Transverse colon (tissue), 4 donors: ENCODE measurements around the gene TNFSF13. TPM values are rescaled to one million over a fixed set of nuclear protein-coding genes. Genes with fewer than 3 reads are reported as not detected.

ENCODE experiments used
- DNase-seq: peaks from one replicate; pipeline ENCODE4 v3.0.0-alpha.2; 2019
- H3K27ac ChIP-seq, 4 donors: fragments of 200-600 bp; sonication (generic); 2 replicates each; pipeline ENCODE4 v1.5.1; 2016 to 2018; ENCODE audit warnings: inconsistent platforms in 4 of 4
- H3K27me3 ChIP-seq: fragments of 200-600 bp; sonication (generic); 2 replicates; pipeline ENCODE4 v1.5.1; 2017; ENCODE audit warnings: inconsistent platforms
- H3K36me3 ChIP-seq, 4 donors: fragments of 200-600 bp; sonication (generic); 2 replicates each; pipeline ENCODE4 v1.5.1; 2017 to 2019; ENCODE audit warnings: inconsistent platforms in 4 of 4
- H3K4me1 ChIP-seq, 4 donors: fragments of 200-600 bp; sonication (generic); 2 replicates each; pipeline ENCODE4 v1.5.1; 2017 to 2020; ENCODE audit warnings: inconsistent platforms in 4 of 4
- H3K4me3 ChIP-seq, 4 donors: fragments of 200-600 bp; sonication (generic); 1 replicate in 1 of 4; 2 replicates in 3 of 4; pipeline versions ENCODE4 v1.5.1 to v1.6.1; 2017 to 2019; ENCODE audit warnings: inconsistent platforms in 4 of 4
- H3K9me3 ChIP-seq, 2 donors: fragments of 200-600 bp; sonication (generic); 2 replicates each; pipeline ENCODE4 v1.5.1; 2017 to 2019; ENCODE audit warnings: inconsistent platforms in 2 of 2
- EP300 ChIP-seq: sonication (generic); formaldehyde crosslinking; IDR thresholded peaks from one replicate; pipeline ENCODE4 v1.6.1; 2017; ENCODE audit warnings: antibody characterized with exemption, low read depth
- POLR2A ChIP-seq: fragments of 450-650 bp; IDR thresholded peaks from one replicate; pipeline ENCODE4 v1.6.1; 2016; ENCODE audit warnings: antibody characterized with exemption, mild to moderate bottlenecking, moderate library complexity
- POLR2AphosphoS5 ChIP-seq, 3 donors: sonication (generic); formaldehyde crosslinking; IDR thresholded peaks; one replicate each; pipeline ENCODE4 v1.6.1; 2016; ENCODE audit warnings: antibody characterized with exemption in 3 of 3
- WGBS, 2 donors: methylation state at CpG; one replicate each; pipeline ENCODE4 v1.1.5; 2018; ENCODE audit warnings: low coverage in 1 of 2; 5-methylcytosine and 5-hydroxymethylcytosine counted together
- in situ Hi-C, 4 donors: fragments of 200-750 bp; cut with MboI; loops; one replicate each; pipeline versions ENCODE4 v1.15.0 to v1.15.1; 2017; ENCODE audit warnings: low sequenced_read_pairs in 3 of 4, low pct_ligation_motif_present in 1 of 4, low pct_unique_long_range_greater_than_20kb in 1 of 4
- intact Hi-C: fragments of 100-400 bp; cut with DNase I; formaldehyde crosslinking; loops from one replicate; pipeline ENCODE4 v1.15.1; 2023; ENCODE audit warnings: low total_unique reads
- total RNA-seq, 4 donors: library from RNA; depleted of rRNA; stranded (reverse); fragments of >200 nt; gene quantifications; one replicate each; pipeline ENCODE4 v1.1.0, GENCODE V29; 2016
- TF ChIP-seq, protein P1 (sequence below), 5 experiments: fragments of 200-600 bp in 3 of 5; fragments of 450-650 bp in 2 of 5; sonication (generic) in 3 of 5; IDR thresholded peaks; 1 replicate in 2 of 5; 2 replicates in 3 of 5; pipeline ENCODE4 v1.5.1; 2016 to 2017; ENCODE audit warnings: antibody characterized with exemption in 5 of 5, inconsistent platforms in 3 of 5, mild to moderate bottlenecking in 2 of 5, moderate library complexity in 1 of 5

TNFSF13 gene
- total RNA-seq, 4 donors from 2014 or later, result 19.7 to 94.3 (median 59.8) TPM

GRCh38 chr17:7557775-7558543, 591 bp upstream of the TNFSF13 start:
- 13 to 16% methylated on average over 9 to 21 of the region's 21 CpGs for whole genome bisulfite sequencing, 2 donors
- DNase-seq, result peak; percentile 94
- Histone ChIP-seq H3K4me3 (peak overlapping the region; percentile 15 to 98 (median 35)), H3K36me3 (no peaks in the 10 kb centered on the region), H3K27ac (peak overlapping the region; percentile 93 to 98 (median 98)), H3K9me3 (no peaks in the 10 kb centered on the region), H3K4me1 (peaks cover 37 to 59% (median 54%) of the 10 kb centered on the region in 4 donors), H3K27me3 (no peaks in the 10 kb centered on the region)
- TF ChIP-seq, protein P1, sequence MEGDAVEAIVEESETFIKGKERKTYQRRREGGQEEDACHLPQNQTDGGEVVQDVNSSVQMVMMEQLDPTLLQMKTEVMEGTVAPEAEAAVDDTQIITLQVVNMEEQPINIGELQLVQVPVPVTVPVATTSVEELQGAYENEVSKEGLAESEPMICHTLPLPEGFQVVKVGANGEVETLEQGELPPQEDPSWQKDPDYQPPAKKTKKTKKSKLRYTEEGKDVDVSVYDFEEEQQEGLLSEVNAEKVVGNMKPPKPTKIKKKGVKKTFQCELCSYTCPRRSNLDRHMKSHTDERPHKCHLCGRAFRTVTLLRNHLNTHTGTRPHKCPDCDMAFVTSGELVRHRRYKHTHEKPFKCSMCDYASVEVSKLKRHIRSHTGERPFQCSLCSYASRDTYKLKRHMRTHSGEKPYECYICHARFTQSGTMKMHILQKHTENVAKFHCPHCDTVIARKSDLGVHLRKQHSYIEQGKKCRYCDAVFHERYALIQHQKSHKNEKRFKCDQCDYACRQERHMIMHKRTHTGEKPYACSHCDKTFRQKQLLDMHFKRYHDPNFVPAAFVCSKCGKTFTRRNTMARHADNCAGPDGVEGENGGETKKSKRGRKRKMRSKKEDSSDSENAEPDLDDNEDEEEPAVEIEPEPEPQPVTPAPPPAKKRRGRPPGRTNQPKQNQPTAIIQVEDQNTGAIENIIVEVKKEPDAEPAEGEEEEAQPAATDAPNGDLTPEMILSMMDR (IDR thresholded peaks at IDR 0.05), result no peak
- TF ChIP-seq EP300, result peak; percentile 14
- peak; percentile 94 for TF ChIP-seq POLR2A
- peak; percentile 72 to 90 (median 90) for TF ChIP-seq POLR2AphosphoS5 (IDR thresholded peaks at IDR 0.05)
- intact Hi-C loops, result loop anchor here (5.0 to 10.0 kb wide), 2 partner anchors 41 to 203 kb away; partner anchors contain the start of genes KCTD11 and TMEM95
- in situ Hi-C loops, result no loop called here

DNA sequence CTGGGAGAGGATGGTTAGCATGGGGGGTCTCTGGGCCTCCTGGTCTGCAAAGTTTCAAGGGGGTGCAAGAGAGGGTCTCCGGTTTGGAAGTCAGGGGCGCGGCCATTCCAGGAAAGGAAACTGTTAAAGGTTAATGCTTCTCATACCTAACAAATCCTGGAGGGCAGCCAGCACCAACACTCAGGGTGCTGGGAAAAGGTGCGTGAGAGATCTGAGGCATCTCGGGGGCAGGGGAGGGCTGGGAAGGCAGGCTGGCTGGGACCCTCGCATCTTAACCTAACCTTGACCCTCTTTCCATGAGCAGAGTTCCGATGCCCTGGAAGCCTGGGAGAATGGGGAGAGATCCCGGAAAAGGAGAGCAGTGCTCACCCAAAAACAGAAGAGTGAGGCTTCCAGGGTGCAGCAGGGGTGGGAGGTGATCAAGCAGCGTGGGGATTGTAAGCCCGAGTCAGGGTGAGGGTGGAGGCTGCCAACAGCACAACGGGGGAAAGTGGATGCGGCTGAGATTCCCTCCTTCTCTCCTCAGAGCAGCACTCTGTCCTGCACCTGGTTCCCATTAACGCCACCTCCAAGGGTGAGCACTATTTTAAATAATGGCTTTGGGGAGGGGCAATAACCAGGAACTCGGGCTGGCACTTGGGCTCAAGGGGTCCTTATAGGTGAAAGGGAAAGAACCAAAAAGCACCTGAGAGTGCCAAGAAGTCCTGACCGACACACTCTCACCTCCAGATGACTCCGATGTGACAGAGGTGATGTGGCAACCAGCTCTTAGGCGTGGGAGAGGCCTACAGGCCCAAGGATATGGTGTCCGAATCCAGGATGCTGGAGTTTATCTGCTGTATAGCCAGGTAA, 996 bp downstream of the TNFSF13 start:
- Histone ChIP-seq H3K9me3 (no peaks in the 10 kb centered on the region), H3K4me3 (peak overlapping the region; percentile 15 to 98 (median 35)), H3K27ac (peak overlapping the region; percentile 93 to 98 (median 98)), H3K27me3 (no peaks in the 10 kb centered on the region), H3K36me3 (peaks cover 0 to 12% (median 0%) of the 10 kb centered on the region in 4 donors), H3K4me1 (peaks cover 46 to 67% (median 63%) of the 10 kb centered on the region in 4 donors)
- in situ Hi-C loops (no loop called here), intact Hi-C loops (loop anchor here (5.0 to 10.0 kb wide), 2 partner anchors 42 to 205 kb away; partner anchors contain the start of genes KCTD11 and TMEM95)
- peak; percentile 74 for DNase-seq
- no peak for TF ChIP-seq EP300
- TF ChIP-seq, protein P1 (IDR thresholded peaks at IDR 0.05), result no peak
- TF ChIP-seq POLR2A, result no peak
- no peak for TF ChIP-seq POLR2AphosphoS5 (IDR thresholded peaks at IDR 0.05)
- 60% methylated on average over 1 to 18 of the region's 18 CpGs for WGBS, 2 donors

- peaks cover 0 to 17% (median 3%) of the 10 kb centered on the region in 4 donors for H3K36me3 ChIP-seq
- in situ Hi-C loops (no loop called here), intact Hi-C loops (no loop called here)
- peak overlapping the region in 3 of 4 donors; percentile 8 to 98 (median 73) for H3K4me3 ChIP-seq
- DNase-seq, result peak; percentile 87
- H3K27me3 ChIP-seq, result no peaks in the 10 kb centered on the region
- 19 to 32% methylated on average over 10 to 22 of the region's 22 CpGs for WGBS, 2 donors
- TF ChIP-seq POLR2AphosphoS5 (IDR thresholded peaks at IDR 0.05), result peak in 1 of 3 donors; percentile 25
- no peak for TF ChIP-seq EP300
- TF ChIP-seq, protein P1 (IDR thresholded peaks at IDR 0.05), result peak; percentile 53 to 87 (median 71)
- peak; percentile 16 for TF ChIP-seq POLR2A
- H3K9me3 ChIP-seq, result no peaks in the 10 kb centered on the region
- H3K27ac ChIP-seq, result peak overlapping the region; percentile 93 to 98 (median 98)
- peaks cover 46 to 67% (median 63%) of the 10 kb centered on the region in 4 donors for H3K4me1 ChIP-seq
Observed at GRCh38 chr17:7560172-7561027, 1.9 kb downstream of the TNFSF13 start.
